ENCODE results near the gene HIF3A. TPM values are rescaled to one million over a fixed set of nuclear protein-coding genes. Genes with fewer than 3 reads are reported as not detected.

HIF3A gene
- total RNA-seq, 3 donors from 2014 or later: 4.9 to 96.1 (median 19.0) TPM

DNA sequence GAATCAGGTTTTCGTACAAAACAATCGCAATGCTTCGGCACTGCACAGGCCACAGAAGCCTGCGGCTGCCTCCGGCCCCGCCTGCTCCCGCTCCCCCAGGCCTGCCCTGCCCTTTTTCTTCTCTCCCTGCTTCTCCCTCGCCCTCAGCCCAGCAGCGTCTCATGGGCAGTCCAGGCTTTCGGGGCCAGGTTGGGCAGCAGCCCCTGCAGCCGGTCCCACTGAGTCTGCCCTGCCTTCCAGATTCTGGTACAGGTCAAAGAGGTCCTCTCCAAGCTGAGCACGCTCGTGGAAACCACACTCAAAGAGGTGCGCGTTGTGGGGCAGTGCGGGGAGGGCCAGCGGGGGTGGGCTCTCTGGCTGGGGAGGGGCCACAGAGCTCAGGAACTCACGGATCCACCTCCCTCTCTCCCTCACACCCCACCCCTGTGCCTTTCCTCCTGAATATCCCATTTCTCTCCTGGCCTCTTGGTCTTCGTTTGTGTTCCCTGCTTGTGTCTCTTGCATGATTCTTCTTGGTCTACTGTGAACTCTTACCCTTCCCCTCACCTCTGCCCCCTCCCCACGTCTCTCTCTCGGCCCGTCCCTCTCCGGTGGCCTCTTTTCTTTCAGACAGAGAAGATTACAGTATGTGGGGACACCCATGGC is 86.5 kb downstream of the HIF3A start:
- no peaks in the 10 kb centered on the region for H3K36me3 ChIP-seq (ENCODE audit: low read depth)
- no peak for ATAC-seq
- no peak for DNase-seq
- H3K4me3 ChIP-seq: no peak overlapping the region
- peaks cover 3% of the 10 kb centered on the region for H3K4me1 ChIP-seq (ENCODE audit: low read depth)
- intact Hi-C loops (cut with DNase I, micrococcal nuclease): no loop called here
- no peak for TF ChIP-seq CTCF (IDR thresholded peaks at IDR 0.05)
- no peaks in the 10 kb centered on the region for H3K9me3 ChIP-seq

GRCh38 chr19:46383846-46384245 is 87.0 kb downstream of the HIF3A start:
- DNase-seq (no peak), ATAC-seq (no peak)
- intact Hi-C loops (cut with DNase I, micrococcal nuclease): no loop called here
- no peaks in the 10 kb centered on the region for H3K36me3 ChIP-seq (ENCODE audit: low read depth)
- TF ChIP-seq CTCF (IDR thresholded peaks at IDR 0.05): no peak
- H3K9me3 ChIP-seq: no peaks in the 10 kb centered on the region
- H3K4me3 ChIP-seq: no peak overlapping the region
- H3K4me1 ChIP-seq (ENCODE audit: low read depth): peaks cover 1% of the 10 kb centered on the region

- DNase-seq (peak in 1 of 3 donors; percentile 13), ATAC-seq (no peak)
- intact Hi-C loops (cut with DNase I, micrococcal nuclease): no loop called here
- TF ChIP-seq CTCF (IDR thresholded peaks at IDR 0.05): no peak
- Histone ChIP-seq H3K36me3 (ENCODE audit: low read depth) (no peaks in the 10 kb centered on the region), H3K4me3 (no peak overlapping the region), H3K9me3 (no peaks in the 10 kb centered on the region), H3K4me1 (ENCODE audit: low read depth) (no peaks in the 10 kb centered on the region)
Measured at GRCh38 chr19:46384396-46384795, 87.6 kb downstream of the HIF3A start.

- Histone ChIP-seq H3K36me3 (ENCODE audit: low read depth) (no peaks in the 10 kb centered on the region), H3K9me3 (no peaks in the 10 kb centered on the region), H3K4me1 (ENCODE audit: low read depth) (no peaks in the 10 kb centered on the region), H3K4me3 (no peak overlapping the region)
- intact Hi-C loops (cut with DNase I, micrococcal nuclease): no loop called here
- DNase-seq (peak in 1 of 3 donors; percentile 7), ATAC-seq (no peak)
- TF ChIP-seq CTCF (IDR thresholded peaks at IDR 0.05): no peak
Measured at GRCh38 chr19:46385636-46386035, 88.8 kb downstream of the HIF3A start.

DNA sequence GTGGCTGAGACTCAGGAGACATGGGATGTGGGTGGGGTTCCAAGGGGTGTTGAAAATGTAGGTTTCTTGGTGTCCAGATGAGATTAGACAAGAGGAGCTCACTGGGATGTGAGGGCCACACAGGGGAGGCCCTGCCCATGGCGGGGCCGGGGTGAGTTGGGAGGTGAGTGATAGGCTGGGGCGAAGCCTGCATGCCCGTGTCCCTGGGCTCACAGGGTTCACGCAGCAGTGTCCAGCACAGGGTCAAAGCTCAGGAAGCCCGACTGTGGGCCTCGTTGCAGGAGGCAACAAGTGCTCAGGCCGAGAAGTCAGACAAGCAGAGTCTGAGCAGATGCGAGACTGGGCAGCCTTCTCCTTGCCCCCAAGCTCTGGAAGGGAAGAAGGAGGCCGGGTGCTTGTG is 89.3 kb downstream of the HIF3A start:
- H3K4me1 ChIP-seq (ENCODE audit: low read depth): no peaks in the 10 kb centered on the region
- intact Hi-C loops (cut with DNase I, micrococcal nuclease): no loop called here
- H3K4me3 ChIP-seq: no peak overlapping the region
- peak in 1 of 3 donors; percentile 16 for DNase-seq
- no peak for TF ChIP-seq CTCF (IDR thresholded peaks at IDR 0.05)
- no peaks in the 10 kb centered on the region for H3K9me3 ChIP-seq
- ATAC-seq: peak; percentile 11
- no peaks in the 10 kb centered on the region for H3K36me3 ChIP-seq (ENCODE audit: low read depth)

Data from mucosa of descending colon (tissue), 3 donors.